ENCODE results near the gene COL25A1. TPM values are rescaled to one million over a fixed set of nuclear protein-coding genes. Genes with fewer than 3 reads are reported as not detected.

The COL25A1 gene
- total RNA-seq, 1 experiment from 2014 or later, result not detected

- BruUV-seq (replicated peaks), result no TSS peak
- H3K36me3 ChIP-seq (ENCODE audit: control insufficient read depth, insufficient read depth, low read length), result no peaks in the 10 kb centered on the region
- ATAC-seq (no peak), DNase-seq (ENCODE audit: low read depth, low spot score) (no peak)
- H3K9me3 ChIP-seq (ENCODE audit: control insufficient read depth, insufficient read depth, low read depth, low read length), result no peaks in the 10 kb centered on the region
- POLR2A ChIA-PET, result no interaction called here
- H3K4me3 ChIP-seq (ENCODE audit: low read depth in 2 of 2, low read length in 2 of 2), result no peak overlapping the region
- no peaks in the 10 kb centered on the region for H3K4me1 ChIP-seq (ENCODE audit: control insufficient read depth, insufficient read depth, low read length)
- in situ Hi-C loops (cut with HindIII; ENCODE audit: low pct_unique_long_range_greater_than_20kb, low sequenced_read_pairs) (no loop called here), intact Hi-C loops (cut with micrococcal nuclease; ENCODE audit: unreplicated experiment) (no loop called here)
- CTCF ChIA-PET, result no interaction called here
- no peak for TF ChIP-seq REST (IDR thresholded peaks at IDR 0.05; ENCODE audit: insufficient read depth in 1 of 2, low read depth in 2 of 2, low read length in 1 of 2)
- TF ChIP-seq SIN3A (IDR thresholded peaks at IDR 0.05; ENCODE audit: borderline replicate concordance, insufficient read depth, low read depth, low read length), result no peak
- TF ChIP-seq TCF7L2 (IDR thresholded peaks at IDR 0.05; ENCODE audit: low read depth, low read length), result no peak
- no peak overlapping the region for H3K27ac ChIP-seq (ENCODE audit: low read length)
- no peaks in the 10 kb centered on the region for H3K27me3 ChIP-seq (ENCODE audit: control insufficient read depth, insufficient read depth, low read length)
These were observed 147.4 kb downstream of the COL25A1 start for GRCh38 chr4:109155084-109155483.

GRCh38 chr4:109154424-109154823 lies 148.0 kb downstream of the COL25A1 start:
- CTCF ChIA-PET, result no interaction called here
- Histone ChIP-seq H3K9me3 (ENCODE audit: control insufficient read depth, insufficient read depth, low read depth, low read length) (no peaks in the 10 kb centered on the region), H3K4me1 (ENCODE audit: control insufficient read depth, insufficient read depth, low read length) (no peaks in the 10 kb centered on the region), H3K27me3 (ENCODE audit: control insufficient read depth, insufficient read depth, low read length) (no peaks in the 10 kb centered on the region), H3K27ac (ENCODE audit: low read length) (no peak overlapping the region), H3K36me3 (ENCODE audit: control insufficient read depth, insufficient read depth, low read length) (no peaks in the 10 kb centered on the region), H3K4me3 (ENCODE audit: low read depth in 2 of 2, low read length in 2 of 2) (no peak overlapping the region)
- no TSS peak for BruUV-seq (replicated peaks)
- DNase-seq (ENCODE audit: low read depth, low spot score) (no peak), ATAC-seq (no peak)
- POLR2A ChIA-PET, result no interaction called here
- intact Hi-C loops (cut with micrococcal nuclease; ENCODE audit: unreplicated experiment) (no loop called here), in situ Hi-C loops (cut with HindIII; ENCODE audit: low pct_unique_long_range_greater_than_20kb, low sequenced_read_pairs) (no loop called here)
- TF ChIP-seq POLR2AphosphoS5 (IDR thresholded peaks at IDR 0.05; ENCODE audit: low read depth, low read length), result no peak
- no peak for TF ChIP-seq CTCF (IDR thresholded peaks at IDR 0.05)
- no peak for TF ChIP-seq SIN3A (IDR thresholded peaks at IDR 0.05; ENCODE audit: borderline replicate concordance, insufficient read depth, low read depth, low read length)
- no peak for TF ChIP-seq TCF7L2 (IDR thresholded peaks at IDR 0.05; ENCODE audit: low read depth, low read length)
- no peak for TF ChIP-seq REST (IDR thresholded peaks at IDR 0.05; ENCODE audit: insufficient read depth in 1 of 2, low read depth in 2 of 2, low read length in 1 of 2)

All from Panc1 (cell line).